Lung (tissue), 10 donors: ENCODE results near the gene ANXA11. TPM values are rescaled to one million over a fixed set of nuclear protein-coding genes. Genes with fewer than 3 reads are reported as not detected.
"Not testable (repeated sequence)": the region's sequence is repeated elsewhere in the genome, so short reads cannot be mapped to it uniquely, and the experiment has no call there.

ENCODE experiments used
- ATAC-seq: fragments of 200-7000 bp; cut with Tn5 transposase; one replicate; pipeline ENCODE4 v1.9.1; 2020; ENCODE audit warnings: moderate number of reproducible peaks; ENCODE audit not compliant: insufficient read depth, low FRiP score
- DNase-seq, 3 donors: peaks; one replicate each; pipeline ENCODE4 v3.0.0-alpha.2; 2013 to 2017
- H3K27ac ChIP-seq, 2 donors: one replicate each; pipeline ENCODE4 v1.5.1; 2013; ENCODE audit warnings: mild to moderate bottlenecking in 2 of 2, moderate library complexity in 2 of 2, control low read depth in 1 of 2, inconsistent platforms in 1 of 2, low read depth in 1 of 2, low read length in 1 of 2
- H3K27me3 ChIP-seq, 3 donors: one replicate each; pipeline ENCODE4 v1.5.1; 2013; ENCODE audit warnings: low read length in 2 of 3; ENCODE audit not compliant: control insufficient read depth in 3 of 3, insufficient read depth in 3 of 3
- H3K36me3 ChIP-seq, 4 donors: one replicate each; pipeline ENCODE4 v1.5.1; 2013; ENCODE audit warnings: low read length in 4 of 4, mild to moderate bottlenecking in 1 of 4, moderate library complexity in 1 of 4; ENCODE audit not compliant: control insufficient read depth in 4 of 4, insufficient read depth in 4 of 4
- H3K4me1 ChIP-seq, 5 donors: one replicate each; pipeline ENCODE4 v1.5.1; 2013; ENCODE audit warnings: low read length in 5 of 5, mild to moderate bottlenecking in 2 of 5, moderate library complexity in 1 of 5; ENCODE audit not compliant: control insufficient read depth in 5 of 5, insufficient read depth in 5 of 5
- H3K4me3 ChIP-seq: one replicate; pipeline ENCODE4 v1.5.1; 2013; ENCODE audit warnings: mild to moderate bottlenecking, control low read depth, moderate library complexity
- H3K9ac ChIP-seq, 2 donors: one replicate each; pipeline ENCODE4 v1.5.1; 2013; ENCODE audit warnings: low read length in 2 of 2, control low read depth in 1 of 2; ENCODE audit not compliant: insufficient read depth in 1 of 2
- H3K9me3 ChIP-seq, 4 donors: one replicate each; pipeline ENCODE4 v1.5.1; 2013; ENCODE audit warnings: low read length in 3 of 4, mild to moderate bottlenecking in 1 of 4, moderate library complexity in 1 of 4; ENCODE audit not compliant: control insufficient read depth in 4 of 4, insufficient read depth in 3 of 4
- WGBS, 2 donors: extraction: QIAGEN DNeasy Blood & Tissue Kit; methylation state at CpG; one replicate each; pipeline ENCODE4 v1.1.7; 2013; 5-methylcytosine and 5-hydroxymethylcytosine counted together
- polyA plus RNA-seq, 2 donors: library from polyadenylated mRNA; stranded (reverse); fragments of 200-250 nt; gene quantifications; one replicate each; pipeline ENCODE4 v1.2.1, GENCODE V29; 2013
- total RNA-seq, 2 donors: library from RNA; depleted of rRNA in 1 of 2; stranded (reverse); fragments of >200 nt in 1 of 2; gene quantifications; one replicate each; pipeline ENCODE4 v1.2.1, GENCODE V29; 2014 to 2021
- donor health status: Bipolar disorder and iron deficiency.
- donor health status: healthy.
- donor health status: DM: yes; HTN: yes; CAD: no.

Gene ANXA11
- total and polyA plus RNA-seq, 4 donors = 97.7 to 404 (median 209) TPM

GRCh38 chr10:80236457-80236856, 31.1 kb upstream of the ANXA11 start:
- H3K27me3 ChIP-seq, H3K9ac ChIP-seq, DNase-seq, H3K36me3 ChIP-seq, H3K27ac ChIP-seq, H3K9me3 ChIP-seq, ATAC-seq, H3K4me3 ChIP-seq, H3K4me1 ChIP-seq: not testable (repeated sequence)
- 89 to 94% methylated on average over 5 of the region's 5 CpGs for WGBS, 2 donors

GRCh38 chr10:80234331-80235235, 29.2 kb upstream of the ANXA11 start:
- 81 to 87% methylated on average over 11 of the region's 11 CpGs for WGBS, 2 donors
- H3K9ac ChIP-seq, ATAC-seq, H3K27ac ChIP-seq, H3K4me3 ChIP-seq, H3K27me3 ChIP-seq, H3K4me1 ChIP-seq, H3K9me3 ChIP-seq, DNase-seq, H3K36me3 ChIP-seq: not testable (repeated sequence)

- WGBS, 2 donors = 71 to 87% methylated on average over 1 of the region's 1 CpG
- not testable (repeated sequence) for H3K4me1 ChIP-seq, H3K9me3 ChIP-seq, H3K4me3 ChIP-seq, DNase-seq, H3K27me3 ChIP-seq, ATAC-seq, H3K36me3 ChIP-seq, H3K9ac ChIP-seq, H3K27ac ChIP-seq
These were observed 28.5 kb upstream of the ANXA11 start for GRCh38 chr10:80233871-80234270.

GRCh38 chr10:80226723-80227122, 21.4 kb upstream of the ANXA11 start:
- 81 to 82% methylated on average over 4 of the region's 4 CpGs for WGBS, 2 donors
- H3K27me3 ChIP-seq, H3K9ac ChIP-seq, DNase-seq, ATAC-seq, H3K4me3 ChIP-seq, H3K4me1 ChIP-seq, H3K27ac ChIP-seq, H3K36me3 ChIP-seq, H3K9me3 ChIP-seq: not testable (repeated sequence)

- H3K4me1 ChIP-seq, H3K9ac ChIP-seq, H3K27ac ChIP-seq, H3K36me3 ChIP-seq, DNase-seq, H3K4me3 ChIP-seq, H3K27me3 ChIP-seq, H3K9me3 ChIP-seq, ATAC-seq: not testable (repeated sequence)
- 54 to 65% methylated on average over 2 of the region's 5 CpGs for WGBS, 2 donors
These were observed 17.7 kb upstream of the ANXA11 start for GRCh38 chr10:80223031-80223419.

- not testable (repeated sequence) for H3K27me3 ChIP-seq, DNase-seq, H3K36me3 ChIP-seq, H3K4me1 ChIP-seq, H3K4me3 ChIP-seq, H3K27ac ChIP-seq, H3K9me3 ChIP-seq, H3K9ac ChIP-seq, ATAC-seq
- WGBS, 2 donors = 89 to 100% methylated on average over 1 of the region's 1 CpG
These were observed 13.5 kb upstream of the ANXA11 start for GRCh38 chr10:80218878-80219277.

- not testable (repeated sequence) for H3K4me1 ChIP-seq, DNase-seq, H3K9me3 ChIP-seq, H3K27me3 ChIP-seq, ATAC-seq, H3K27ac ChIP-seq, H3K4me3 ChIP-seq, H3K36me3 ChIP-seq, H3K9ac ChIP-seq
- WGBS, 2 donors = 85 to 87% methylated on average over 5 of the region's 5 CpGs
These were observed 9.1 kb upstream of the ANXA11 start for GRCh38 chr10:80214368-80214982.

GRCh38 chr10:80212535-80213115, 7.3 kb upstream of the ANXA11 start:
- WGBS, 2 donors = 77 to 79% methylated on average over 4 of the region's 4 CpGs
- not testable (repeated sequence) for H3K27ac ChIP-seq, DNase-seq, H3K4me1 ChIP-seq, H3K36me3 ChIP-seq, H3K9ac ChIP-seq, H3K27me3 ChIP-seq, ATAC-seq, H3K9me3 ChIP-seq, H3K4me3 ChIP-seq
